Heart right ventricle (tissue), 16 donors: Measurements from ENCODE around the gene PROP1. TPM values are rescaled to one million over a fixed set of nuclear protein-coding genes. Genes with fewer than 3 reads are reported as not detected.
"Not testable (repeated sequence)": the region's sequence is repeated elsewhere in the genome, so short reads cannot be mapped to it uniquely, and the experiment has no call there.

ENCODE experiments used
- ATAC-seq, 8 donors: fragments of 200-7000 bp; cut with Tn5 transposase; one replicate each; pipeline ENCODE4 v1.9.1; 2020; ENCODE audit warnings: mild to moderate bottlenecking in 8 of 8, moderate library complexity in 8 of 8, moderate number of reproducible peaks in 1 of 8
- DNase-seq, 2 donors: peaks; one replicate each; pipeline ENCODE4 v3.0.0-alpha.2; 2020
- H3K27ac ChIP-seq, 10 donors: fragments of 200-600 bp; sonication (generic) in 2 of 10; one replicate each; pipeline versions ENCODE4 v1.5.0 to v1.8.0; 2020 to 2022; ENCODE audit warnings: mild to moderate bottlenecking in 3 of 10
- H3K27me3 ChIP-seq, 7 donors: fragments of 200-600 bp; one replicate each; pipeline ENCODE4 v1.8.0; 2021 to 2022; ENCODE audit warnings: mild to moderate bottlenecking in 2 of 7
- H3K36me3 ChIP-seq, 9 donors: fragments of 200-600 bp; sonication (generic) in 1 of 9; one replicate each; pipeline versions ENCODE4 v1.5.0 to v1.8.0; 2020 to 2022; ENCODE audit warnings: mild to moderate bottlenecking in 2 of 9
- H3K4me1 ChIP-seq, 9 donors: fragments of 200-600 bp; sonication (generic) in 1 of 9; one replicate each; pipeline versions ENCODE4 v1.5.0 to v1.8.0; 2020 to 2022; ENCODE audit warnings: mild to moderate bottlenecking in 4 of 9
- H3K4me3 ChIP-seq, 10 donors: fragments of 200-600 bp; sonication (generic) in 2 of 10; one replicate each; pipeline versions ENCODE4 v1.5.0 to v1.8.0; 2020 to 2022; ENCODE audit warnings: mild to moderate bottlenecking in 7 of 10, moderate library complexity in 2 of 10
- H3K9me3 ChIP-seq, 11 donors: fragments of 200-600 bp in 10 of 11; sonication (generic) in 2 of 11; one replicate each; pipeline versions ENCODE4 v1.5.0 to v1.8.0; 2013 to 2022; ENCODE audit warnings: mild to moderate bottlenecking in 2 of 11, control low read depth in 1 of 11, moderate library complexity in 1 of 11
- WGBS, 2 donors: extraction: QIAGEN DNeasy Blood & Tissue Kit; methylation state at CpG; one replicate each; pipeline ENCODE4 v1.1.7; 2013; ENCODE audit warnings: inconsistent platforms in 1 of 2; 5-methylcytosine and 5-hydroxymethylcytosine counted together
- intact Hi-C, 10 donors: fragments of 100-400 bp; cut with DNase I; formaldehyde crosslinking; loops; one replicate each; pipeline versions ENCODE4 v1.11.1 to v1.14.2; 2022
- long read RNA-seq, 3 donors: library from polyadenylated mRNA; unstranded; transcript quantifications; one replicate each; pipeline ENCODE4 v2.0.0, GENCODE V29; 2020 to 2021
- polyA plus RNA-seq, 2 donors: library from polyadenylated mRNA; stranded (reverse); fragments of 200-250 nt; gene quantifications; one replicate each; pipeline ENCODE4 v1.2.3, GENCODE V29; 2013
- total RNA-seq, 10 donors: library from RNA; stranded (reverse); fragmentation: NEBNext Ultra II Directional in 3 of 10; extraction: Animal tissue kit (Norgen Biotek cat#: 25700) in 3 of 10; gene quantifications; one replicate each; pipeline versions ENCODE4 v1.2.1 to v1.2.4, GENCODE V29; 2021 to 2023
- TF ChIP-seq, protein P1 (sequence below), 9 donors: fragments of 200-600 bp; sonication (generic) in 2 of 9; IDR thresholded peaks; one replicate each; pipeline versions ENCODE4 v1.5.0 to v1.8.0; 2021 to 2022; ENCODE audit warnings: antibody characterized with exemption in 9 of 9, mild to moderate bottlenecking in 5 of 9, moderate library complexity in 1 of 9
- donor health status: Arrhythmogenic right ventricular cardiomyopathy.
- donor health status: ischemic (EF 13 %, LVEDD 7.1; RV severe dilation, severe dysfunction).
- donor health status: healthy with polysubstance abuse.
- donor health status: DM: no; HTN: yes; CAD: no.
- donor health status: DM: no; HTN: no; CAD: no.
- donor health status: ischemic (EF 25% LVEDD 6.9; RV normal size, moderate dysfunction).
- donor health status: ischemic (EF 25% LVEDD 5.7; RV mildly dilated, moderate dysfunction).
- donor health status: healthy.
- donor health status: DM: yes; HTN: yes; CAD: no.
- donor health status: Ischemic cardiomyopathy.
- donor health status: ischemic (EF 35%, LVEDD 5.7; RV mildly dilated, moderate dysfunction).
- donor health status: nonischemic (EF 11% LVEDD 7.7; RV severe dilation, severe dysfunction).
- donor health status: DM: yes; HTN: yes; CAD: no.
- donor health status: PGD.
- donor health status: ischemic (EF 29% LVEDD 5.4; RV normal size, mild dysfunction).
- donor health status: nonischemic (EF 23%, LVEDD 6.1; RV moderate dilation, normal function).

PROP1 gene
- not detected for total RNA-seq
- polyA plus RNA-seq = not detected
- long read RNA-seq, donor 1 = 0 reads
- long read RNA-seq, donor 2 = 0 reads
- long read RNA-seq, donor 3 = 0 reads

DNA sequence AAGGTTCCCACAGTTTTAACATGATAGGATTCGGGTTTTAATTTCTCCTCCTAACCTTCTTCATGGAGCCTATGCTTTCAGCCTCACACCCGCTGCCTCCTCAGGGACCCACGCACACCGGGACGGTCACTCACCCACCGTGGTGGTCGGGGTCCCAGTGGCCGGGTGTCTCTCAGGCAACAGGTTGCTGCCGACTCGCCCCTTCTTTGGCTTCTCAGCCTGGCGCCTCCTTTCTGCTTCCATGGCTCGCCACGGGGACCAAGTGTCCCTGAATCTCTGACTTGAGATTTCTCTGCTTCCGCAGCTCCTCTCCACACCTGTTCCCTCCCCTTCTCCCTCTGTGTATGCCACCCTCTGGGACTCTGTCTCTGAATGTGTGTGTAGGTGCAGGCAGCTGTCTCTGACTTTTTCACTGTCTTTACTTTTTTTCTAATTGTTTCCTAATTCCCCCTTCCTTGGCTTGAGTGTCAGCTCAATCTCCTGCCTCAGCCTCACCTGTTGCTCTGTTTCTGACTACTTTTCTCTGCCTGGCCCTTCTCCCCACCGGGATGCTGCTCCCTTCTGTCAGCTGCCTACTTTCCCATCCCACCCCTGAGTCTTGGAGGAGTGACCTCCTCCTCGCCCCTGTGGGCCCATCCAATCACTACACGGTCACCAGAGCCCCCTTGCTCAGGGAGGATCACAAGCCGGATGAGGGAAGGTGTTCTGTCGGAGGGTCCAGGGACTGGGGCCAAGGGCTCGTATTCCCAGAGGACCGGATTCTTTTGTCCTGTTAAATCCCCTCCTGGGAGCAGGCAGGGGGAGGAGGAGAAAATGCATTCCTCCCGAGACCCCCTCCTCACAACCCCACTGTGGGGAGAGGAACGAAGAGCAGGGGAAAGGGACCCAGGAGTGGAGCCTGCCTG is at the start of gene PROP1:
PROP1 (minus strand) TSS at position 552 of the 905 bp plus-strand sequence; CDS start at position 243, 309 bp downstream.
- Histone ChIP-seq H3K27ac (no peak within 1 kb of the TSS), H3K4me1 (no peaks in the 10 kb centered on the region), H3K4me3 (no peak within 1 kb of the TSS), H3K36me3 (no peaks in the 10 kb centered on the region), H3K27me3 (peaks cover 0 to 72% (median 38%) of the 10 kb centered on the region in 7 donors), H3K9me3 (no peaks in the 10 kb centered on the region)
- intact Hi-C loops = no loop called here
- 47 to 48% methylated on average over 23 of the region's 23 CpGs for WGBS, 2 donors
- no peak for DNase-seq
- ATAC-seq = no peak
- TF ChIP-seq, protein P1, sequence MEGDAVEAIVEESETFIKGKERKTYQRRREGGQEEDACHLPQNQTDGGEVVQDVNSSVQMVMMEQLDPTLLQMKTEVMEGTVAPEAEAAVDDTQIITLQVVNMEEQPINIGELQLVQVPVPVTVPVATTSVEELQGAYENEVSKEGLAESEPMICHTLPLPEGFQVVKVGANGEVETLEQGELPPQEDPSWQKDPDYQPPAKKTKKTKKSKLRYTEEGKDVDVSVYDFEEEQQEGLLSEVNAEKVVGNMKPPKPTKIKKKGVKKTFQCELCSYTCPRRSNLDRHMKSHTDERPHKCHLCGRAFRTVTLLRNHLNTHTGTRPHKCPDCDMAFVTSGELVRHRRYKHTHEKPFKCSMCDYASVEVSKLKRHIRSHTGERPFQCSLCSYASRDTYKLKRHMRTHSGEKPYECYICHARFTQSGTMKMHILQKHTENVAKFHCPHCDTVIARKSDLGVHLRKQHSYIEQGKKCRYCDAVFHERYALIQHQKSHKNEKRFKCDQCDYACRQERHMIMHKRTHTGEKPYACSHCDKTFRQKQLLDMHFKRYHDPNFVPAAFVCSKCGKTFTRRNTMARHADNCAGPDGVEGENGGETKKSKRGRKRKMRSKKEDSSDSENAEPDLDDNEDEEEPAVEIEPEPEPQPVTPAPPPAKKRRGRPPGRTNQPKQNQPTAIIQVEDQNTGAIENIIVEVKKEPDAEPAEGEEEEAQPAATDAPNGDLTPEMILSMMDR (IDR thresholded peaks at IDR 0.05) = no peak

GRCh38 chr5:178019379-178020030 is 23.5 kb upstream of the PROP1 start:
- H3K27ac ChIP-seq, intact Hi-C loops, H3K36me3 ChIP-seq, H3K9me3 ChIP-seq, H3K27me3 ChIP-seq, DNase-seq, H3K4me3 ChIP-seq, H3K4me1 ChIP-seq, ATAC-seq: not testable (repeated sequence)
- 86 to 97% methylated on average over 5 of the region's 11 CpGs for whole genome bisulfite sequencing, 2 donors

GRCh38 chr5:178012758-178013157 is 16.7 kb upstream of the PROP1 start:
- H3K9me3 ChIP-seq, ATAC-seq, H3K36me3 ChIP-seq, DNase-seq, H3K27ac ChIP-seq, H3K4me1 ChIP-seq, H3K4me3 ChIP-seq, intact Hi-C loops: not testable (repeated sequence)
- 70 to 72% methylated on average over 2 of the region's 2 CpGs for WGBS, 2 donors
- H3K27me3 ChIP-seq = peaks cover 0 to 10% (median 4%) of the 10 kb centered on the region in 7 donors

- H3K9me3 ChIP-seq, H3K36me3 ChIP-seq, H3K4me3 ChIP-seq, H3K27ac ChIP-seq, DNase-seq, ATAC-seq, H3K4me1 ChIP-seq, intact Hi-C loops: not testable (repeated sequence)
- WGBS, 2 donors = 85 to 87% methylated on average over 3 to 4 of the region's 4 CpGs
- peaks cover 0 to 17% (median 11%) of the 10 kb centered on the region in 7 donors for H3K27me3 ChIP-seq
Observed at GRCh38 chr5:178011816-178012554, 15.9 kb upstream of the PROP1 start.

DNA sequence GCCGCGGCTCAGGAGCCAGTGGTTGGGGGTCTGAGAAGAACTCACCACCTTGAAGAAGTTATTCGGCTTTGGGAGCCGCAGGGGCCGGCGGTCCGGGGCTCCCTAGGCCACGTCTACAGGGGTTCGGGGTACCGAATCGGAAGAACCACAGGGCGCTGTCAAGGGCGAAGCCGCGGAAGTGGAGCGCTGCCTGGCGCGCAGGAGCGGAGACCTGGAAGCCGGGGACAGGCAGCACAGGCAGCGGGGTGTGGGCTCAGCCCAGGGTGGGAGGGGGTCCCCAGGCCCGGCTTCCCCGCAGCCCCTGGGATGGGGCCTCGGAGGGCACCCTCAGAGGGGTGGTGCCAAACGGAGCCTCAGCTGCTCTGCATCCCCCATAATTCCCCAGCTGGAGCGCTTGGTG is 11.2 kb upstream of the PROP1 start:
- peaks cover 0 to 37% (median 28%) of the 10 kb centered on the region in 7 donors for H3K27me3 ChIP-seq
- peak in 1 of 8 donors; percentile 49 for ATAC-seq
- WGBS, 2 donors = 6 to 12% methylated on average over 7 to 24 of the region's 26 CpGs
- H3K27ac ChIP-seq, H3K9me3 ChIP-seq, DNase-seq, H3K36me3 ChIP-seq, intact Hi-C loops, H3K4me1 ChIP-seq: not testable (repeated sequence)
- peak overlapping the region in 1 of 10 donors; percentile 49 for H3K4me3 ChIP-seq

DNA sequence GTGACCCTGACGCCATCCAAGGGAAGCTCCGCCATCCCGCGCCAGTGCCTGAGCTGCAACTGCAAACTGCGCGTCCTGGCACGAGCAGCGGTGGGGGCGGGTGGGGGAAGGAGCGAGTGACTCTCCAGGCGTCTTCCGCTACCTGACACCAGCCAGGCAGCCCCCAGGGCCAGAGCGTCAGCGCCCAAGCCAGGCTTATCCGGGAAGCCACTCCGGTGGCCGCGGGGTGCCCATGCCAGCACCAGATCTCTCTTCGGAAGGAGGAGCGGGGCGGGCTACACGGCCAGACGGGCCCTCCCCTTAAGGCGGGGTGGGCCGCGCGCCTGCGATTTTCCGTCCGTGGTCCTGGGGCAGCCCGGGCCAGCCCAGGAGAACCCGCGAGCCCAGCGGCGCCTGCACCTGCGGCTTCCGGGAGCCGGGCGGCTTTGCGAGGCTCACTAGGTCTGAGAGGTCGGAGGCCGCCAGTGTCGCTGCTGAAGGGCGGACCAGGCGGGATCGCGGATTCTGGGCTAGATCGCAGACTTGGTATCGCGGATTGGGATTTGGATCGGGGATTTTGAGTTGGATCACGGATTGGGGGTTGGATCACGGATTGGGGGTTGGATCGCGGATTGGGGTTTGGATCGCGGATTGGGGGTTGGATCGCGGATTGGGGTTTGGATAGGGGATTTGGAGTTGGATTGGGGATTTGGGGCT is 10.6 kb upstream of the PROP1 start:
- H3K36me3 ChIP-seq, DNase-seq, H3K4me1 ChIP-seq, H3K9me3 ChIP-seq, intact Hi-C loops: not testable (repeated sequence)
- peaks cover 0 to 40% (median 31%) of the 10 kb centered on the region in 7 donors for H3K27me3 ChIP-seq
- WGBS, 2 donors = 5 to 9% methylated on average over 36 to 39 of the region's 59 CpGs
- peak in 6 of 8 donors; percentile 13 to 93 (median 76) for ATAC-seq
- peak overlapping the region in 1 of 10 donors; percentile 57 for H3K27ac ChIP-seq
- H3K4me3 ChIP-seq = peak overlapping the region in 7 of 10 donors; percentile 22 to 53 (median 44)

DNA sequence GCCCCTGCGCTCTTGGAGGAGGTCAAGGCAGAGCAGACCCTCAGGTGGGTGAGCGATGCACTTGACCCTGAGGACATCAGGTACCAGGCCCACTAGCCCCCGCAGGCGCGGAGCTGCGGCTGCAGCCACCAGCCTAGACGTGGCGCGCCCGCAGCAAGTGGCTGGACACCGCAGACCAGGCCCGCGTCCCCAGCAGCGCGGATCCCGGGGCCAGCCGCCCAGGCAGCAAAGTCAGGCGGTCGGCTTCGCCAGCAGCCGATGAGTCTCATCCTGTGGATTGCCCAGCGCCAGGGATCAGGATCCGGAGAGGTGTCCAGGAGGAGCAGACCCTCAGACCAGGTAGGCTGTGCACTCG is 10.1 kb upstream of the PROP1 start:
- H3K4me3 ChIP-seq, H3K36me3 ChIP-seq, H3K4me1 ChIP-seq, H3K27ac ChIP-seq, DNase-seq, H3K9me3 ChIP-seq, intact Hi-C loops: not testable (repeated sequence)
- H3K27me3 ChIP-seq = peaks cover 0 to 45% (median 37%) of the 10 kb centered on the region in 7 donors
- WGBS, 2 donors = no CpG with 5 or more reads among the region's 24 CpGs
- peak in 3 of 8 donors; percentile 48 to 75 (median 62) for ATAC-seq
